GM19328 (cell line): Measurements from ENCODE around the gene C10orf143.

Experiments
- ATAC-seq: cut with Tn5 transposase; IDR thresholded peaks from one replicate; pipeline ENCODE4 v1.9.1; 2021; ENCODE audit warnings: mild to moderate bottlenecking, moderate library complexity; ENCODE audit not compliant: unreplicated experiment

Gene C10orf143

GRCh38 chr10:130016993-130017630 lies 93.5 kb downstream of the C10orf143 start:
- no peak for ATAC-seq

- no peak for ATAC-seq
Measured at GRCh38 chr10:130016095-130016494, 94.5 kb downstream of the C10orf143 start.

GRCh38 chr10:130015075-130015695 lies 95.4 kb downstream of the C10orf143 start:
- ATAC-seq = no peak

- ATAC-seq = no peak
Measured at GRCh38 chr10:130014263-130015074, 96.2 kb downstream of the C10orf143 start.
